ENCODE results near the gene GALNT17.

GRCh38 chr7:71706597-71706975 is 574.6 kb downstream of the GALNT17 start:
- no peak for TF ChIP-seq SP1 (IDR thresholded peaks at IDR 0.05)
- no peak for TF ChIP-seq CTBP1 (IDR thresholded peaks at IDR 0.05; ENCODE audit: borderline replicate concordance)
- TF ChIP-seq BHLHE40 (IDR thresholded peaks at IDR 0.05; ENCODE audit: borderline replicate concordance), result no peak
- TF ChIP-seq FOXM1 (IDR thresholded peaks at IDR 0.05; ENCODE audit: borderline replicate concordance), result no peak
- no peak for TF ChIP-seq FOXK2 (IDR thresholded peaks at IDR 0.05)
- TF ChIP-seq SUZ12 (IDR thresholded peaks at IDR 0.05), result no peak
- TF ChIP-seq TARDBP (IDR thresholded peaks at IDR 0.05), result no peak
- TF ChIP-seq ZNF384 (IDR thresholded peaks at IDR 0.05), result no peak
- TF ChIP-seq HDGF (IDR thresholded peaks at IDR 0.05; ENCODE audit: borderline replicate concordance), result no peak
